Measurements from ENCODE around the gene BAHD1.

The BAHD1 gene

GRCh38 chr15:40420793-40421192, 20.0 kb upstream of the BAHD1 start:
- Histone ChIP-seq H3K56ac (ENCODE audit: low read length) (no peak overlapping the region), H3K23ac (ENCODE audit: low read length) (no peak overlapping the region), H3K36me3 (ENCODE audit: control insufficient read depth, insufficient read depth, low read length) (peaks cover 2% of the 10 kb centered on the region), H3K4me2 (ENCODE audit: low read length) (no peak overlapping the region), H4K8ac (ENCODE audit: low read depth, low read length) (no peak overlapping the region), H3K27me3 (ENCODE audit: insufficient read depth, low read length, poor library complexity) (no peaks in the 10 kb centered on the region), H3K4me1 (ENCODE audit: control insufficient read depth, low read depth, low read length) (no peaks in the 10 kb centered on the region), H2BK5ac (ENCODE audit: low read length) (no peak overlapping the region), H3K18ac (ENCODE audit: low read length) (no peak overlapping the region), H3K79me1 (ENCODE audit: low read length) (no peaks in the 10 kb centered on the region), H4K5ac (ENCODE audit: low read length) (no peak overlapping the region), H2BK15ac (replicated peaks; ENCODE audit: low read depth) (no peak overlapping the region), H3K27ac (ENCODE audit: low read depth, low read length) (no peak overlapping the region), H3K4ac (ENCODE audit: low read depth, low read length) (no peak overlapping the region), H2AK5ac (ENCODE audit: low read length) (no peak overlapping the region), H3K4me3 (ENCODE audit: low read length) (no peak overlapping the region), H2BK120ac (ENCODE audit: low read depth, low read length) (no peak overlapping the region), H3K79me2 (ENCODE audit: control insufficient read depth, insufficient read depth, low read length) (no peaks in the 10 kb centered on the region), H3K9ac (ENCODE audit: low read length) (no peak overlapping the region)
- no CpG with 5 or more reads among the region's 3 CpGs for WGBS (ENCODE audit: extremely low coverage, insufficient coverage, low lambda C conversion rate)
- no peak for DNase-seq

DNA sequence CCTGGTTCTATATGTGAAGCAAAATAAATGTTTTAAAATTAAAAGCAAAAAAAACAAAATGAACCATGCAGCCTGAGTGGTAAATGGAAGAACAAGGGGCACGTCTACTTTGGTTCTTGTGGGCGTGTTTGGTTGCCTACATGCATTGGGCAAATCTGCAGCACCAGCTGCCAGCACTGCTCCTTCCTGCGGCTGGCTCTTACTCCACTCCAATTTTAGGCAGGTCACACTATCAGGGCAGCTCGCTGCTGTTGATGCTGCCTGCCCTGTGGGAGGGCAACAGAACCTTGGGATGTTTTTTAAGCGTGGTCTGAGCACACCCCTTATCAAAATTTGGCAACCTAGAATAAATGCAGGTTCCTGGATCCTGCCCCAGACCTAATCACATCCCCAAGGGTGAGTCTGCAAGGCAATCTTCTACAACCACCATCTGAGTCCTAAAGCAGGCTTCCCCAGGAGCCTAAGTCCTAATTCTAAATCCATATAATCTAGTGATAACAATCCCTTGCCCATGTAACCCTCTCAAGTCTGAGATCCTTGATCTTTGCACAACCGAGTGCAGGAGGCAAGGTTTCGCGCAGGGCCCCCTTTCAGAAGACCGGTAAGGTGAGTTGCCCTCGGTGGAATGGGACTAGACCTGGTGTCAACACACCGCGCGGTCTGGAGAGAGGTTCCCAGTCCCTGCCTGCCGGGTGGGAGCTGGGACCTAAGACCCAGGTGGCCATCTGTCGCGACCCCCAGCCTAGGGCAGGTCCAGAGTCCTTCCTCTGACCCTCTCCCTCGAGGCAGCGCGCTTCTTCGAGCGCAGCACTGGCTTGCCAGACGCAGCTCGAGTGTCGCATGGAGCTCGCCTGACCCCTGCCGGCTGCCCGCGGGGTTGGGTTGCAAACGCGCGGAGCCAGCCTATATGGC, 19.3 kb upstream of the BAHD1 start:
- no peak overlapping the region for H2BK5ac ChIP-seq (ENCODE audit: low read length)
- H3K27me3 ChIP-seq (ENCODE audit: insufficient read depth, low read length, poor library complexity) = no peaks in the 10 kb centered on the region
- H3K18ac ChIP-seq (ENCODE audit: low read length) = no peak overlapping the region
- H3K4me2 ChIP-seq (ENCODE audit: low read length) = peak overlapping the region; percentile 37
- no peak overlapping the region for H3K27ac ChIP-seq (ENCODE audit: low read depth, low read length)
- peak overlapping the region; percentile 61 for H3K9ac ChIP-seq (ENCODE audit: low read length)
- peak; percentile 77 for DNase-seq
- H3K4ac ChIP-seq (ENCODE audit: low read depth, low read length) = no peak overlapping the region
- H2AK5ac ChIP-seq (ENCODE audit: low read length) = no peak overlapping the region
- no peaks in the 10 kb centered on the region for H3K36me3 ChIP-seq (ENCODE audit: control insufficient read depth, insufficient read depth, low read length)
- H3K4me3 ChIP-seq (ENCODE audit: low read length) = no peak overlapping the region
- peak overlapping the region; percentile 80 for H3K56ac ChIP-seq (ENCODE audit: low read length)
- H3K4me1 ChIP-seq (ENCODE audit: control insufficient read depth, low read depth, low read length) = no peaks in the 10 kb centered on the region
- no peak overlapping the region for H4K5ac ChIP-seq (ENCODE audit: low read length)
- no peak overlapping the region for H4K8ac ChIP-seq (ENCODE audit: low read depth, low read length)
- H3K79me2 ChIP-seq (ENCODE audit: control insufficient read depth, insufficient read depth, low read length) = no peaks in the 10 kb centered on the region
- H2BK120ac ChIP-seq (ENCODE audit: low read depth, low read length) = no peak overlapping the region
- H3K23ac ChIP-seq (ENCODE audit: low read length) = no peak overlapping the region
- H2BK15ac ChIP-seq (replicated peaks; ENCODE audit: low read depth) = no peak overlapping the region
- no CpG with 5 or more reads among the region's 31 CpGs for WGBS (ENCODE audit: extremely low coverage, insufficient coverage, low lambda C conversion rate)
- H3K79me1 ChIP-seq (ENCODE audit: low read length) = no peaks in the 10 kb centered on the region

GRCh38 chr15:40424483-40425115, 16.2 kb upstream of the BAHD1 start:
- H3K9ac ChIP-seq (ENCODE audit: low read length) = no peak overlapping the region
- H3K23ac ChIP-seq (ENCODE audit: low read length) = no peak overlapping the region
- no peak for DNase-seq
- peaks cover 2% of the 10 kb centered on the region for H3K4me1 ChIP-seq (ENCODE audit: control insufficient read depth, low read depth, low read length)
- no peak overlapping the region for H4K8ac ChIP-seq (ENCODE audit: low read depth, low read length)
- H2BK15ac ChIP-seq (replicated peaks; ENCODE audit: low read depth) = no peak overlapping the region
- no peak overlapping the region for H3K4ac ChIP-seq (ENCODE audit: low read depth, low read length)
- no peaks in the 10 kb centered on the region for H3K27me3 ChIP-seq (ENCODE audit: insufficient read depth, low read length, poor library complexity)
- H3K56ac ChIP-seq (ENCODE audit: low read length) = no peak overlapping the region
- H2BK5ac ChIP-seq (ENCODE audit: low read length) = no peak overlapping the region
- no peak overlapping the region for H3K18ac ChIP-seq (ENCODE audit: low read length)
- no peak overlapping the region for H4K5ac ChIP-seq (ENCODE audit: low read length)
- H3K36me3 ChIP-seq (ENCODE audit: control insufficient read depth, insufficient read depth, low read length) = no peaks in the 10 kb centered on the region
- H2BK120ac ChIP-seq (ENCODE audit: low read depth, low read length) = no peak overlapping the region
- no peak overlapping the region for H3K4me2 ChIP-seq (ENCODE audit: low read length)
- H3K4me3 ChIP-seq (ENCODE audit: low read length) = no peak overlapping the region
- no peaks in the 10 kb centered on the region for H3K79me2 ChIP-seq (ENCODE audit: control insufficient read depth, insufficient read depth, low read length)
- no peak overlapping the region for H2AK5ac ChIP-seq (ENCODE audit: low read length)
- H3K27ac ChIP-seq (ENCODE audit: low read depth, low read length) = no peak overlapping the region
- H3K79me1 ChIP-seq (ENCODE audit: low read length) = no peaks in the 10 kb centered on the region
- WGBS (ENCODE audit: extremely low coverage, insufficient coverage, low lambda C conversion rate) = no CpG with 5 or more reads among the region's 6 CpGs

GRCh38 chr15:40425681-40426080, 15.1 kb upstream of the BAHD1 start:
- H3K9ac ChIP-seq (ENCODE audit: low read length) = no peak overlapping the region
- no peak overlapping the region for H3K56ac ChIP-seq (ENCODE audit: low read length)
- no peak overlapping the region for H3K4me2 ChIP-seq (ENCODE audit: low read length)
- H2BK5ac ChIP-seq (ENCODE audit: low read length) = no peak overlapping the region
- H2BK120ac ChIP-seq (ENCODE audit: low read depth, low read length) = no peak overlapping the region
- no peaks in the 10 kb centered on the region for H3K27me3 ChIP-seq (ENCODE audit: insufficient read depth, low read length, poor library complexity)
- no peak overlapping the region for H4K5ac ChIP-seq (ENCODE audit: low read length)
- no peaks in the 10 kb centered on the region for H3K79me1 ChIP-seq (ENCODE audit: low read length)
- H3K18ac ChIP-seq (ENCODE audit: low read length) = no peak overlapping the region
- no peak overlapping the region for H3K4me3 ChIP-seq (ENCODE audit: low read length)
- no peak overlapping the region for H2AK5ac ChIP-seq (ENCODE audit: low read length)
- H4K8ac ChIP-seq (ENCODE audit: low read depth, low read length) = no peak overlapping the region
- H3K36me3 ChIP-seq (ENCODE audit: control insufficient read depth, insufficient read depth, low read length) = no peaks in the 10 kb centered on the region
- H3K27ac ChIP-seq (ENCODE audit: low read depth, low read length) = no peak overlapping the region
- H3K4ac ChIP-seq (ENCODE audit: low read depth, low read length) = no peak overlapping the region
- H3K23ac ChIP-seq (ENCODE audit: low read length) = no peak overlapping the region
- peaks cover 7% of the 10 kb centered on the region for H3K4me1 ChIP-seq (ENCODE audit: control insufficient read depth, low read depth, low read length)
- no peak for DNase-seq
- no peak overlapping the region for H2BK15ac ChIP-seq (replicated peaks; ENCODE audit: low read depth)
- H3K79me2 ChIP-seq (ENCODE audit: control insufficient read depth, insufficient read depth, low read length) = no peaks in the 10 kb centered on the region
- no CpG with 5 or more reads among the region's 5 CpGs for WGBS (ENCODE audit: extremely low coverage, insufficient coverage, low lambda C conversion rate)

GRCh38 chr15:40427188-40427587, 13.6 kb upstream of the BAHD1 start:
- Histone ChIP-seq H2BK120ac (ENCODE audit: low read depth, low read length) (no peak overlapping the region), H2BK5ac (ENCODE audit: low read length) (no peak overlapping the region), H3K4me3 (ENCODE audit: low read length) (no peak overlapping the region), H3K27ac (ENCODE audit: low read depth, low read length) (no peak overlapping the region), H3K56ac (ENCODE audit: low read length) (no peak overlapping the region), H3K79me1 (ENCODE audit: low read length) (no peaks in the 10 kb centered on the region), H3K23ac (ENCODE audit: low read length) (no peak overlapping the region), H2AK5ac (ENCODE audit: low read length) (no peak overlapping the region), H3K4me2 (ENCODE audit: low read length) (no peak overlapping the region), H3K9ac (ENCODE audit: low read length) (no peak overlapping the region), H3K4ac (ENCODE audit: low read depth, low read length) (no peak overlapping the region), H4K5ac (ENCODE audit: low read length) (no peak overlapping the region), H3K27me3 (ENCODE audit: insufficient read depth, low read length, poor library complexity) (no peaks in the 10 kb centered on the region), H3K79me2 (ENCODE audit: control insufficient read depth, insufficient read depth, low read length) (no peaks in the 10 kb centered on the region), H2BK15ac (replicated peaks; ENCODE audit: low read depth) (no peak overlapping the region), H4K8ac (ENCODE audit: low read depth, low read length) (no peak overlapping the region), H3K36me3 (ENCODE audit: control insufficient read depth, insufficient read depth, low read length) (no peaks in the 10 kb centered on the region), H3K18ac (ENCODE audit: low read length) (no peak overlapping the region), H3K4me1 (ENCODE audit: control insufficient read depth, low read depth, low read length) (peaks cover 7% of the 10 kb centered on the region)
- WGBS (ENCODE audit: extremely low coverage, insufficient coverage, low lambda C conversion rate) = no CpG with 5 or more reads among the region's 9 CpGs
- no peak for DNase-seq

Measured in mesendoderm (in vitro differentiated cells).